C4-2B (cell line): Measurements from ENCODE around the gene CDC14B.

Experiments used
- H3K27ac ChIP-seq: fragments of 450-650 bp; 2 replicates; pipeline ENCODE4 v1.5.1; 2017
- ZFX ChIP-seq: fragments of 450-650 bp; IDR thresholded peaks from 2 replicates; pipeline ENCODE4 v1.6.1; 2017
- TF ChIP-seq, protein P1 (sequence below): fragments of 450-650 bp; conservative IDR thresholded peaks from 2 replicates; pipeline ENCODE4 v1.5.1; 2017; ENCODE audit warnings: mild to moderate bottlenecking

Gene CDC14B

DNA sequence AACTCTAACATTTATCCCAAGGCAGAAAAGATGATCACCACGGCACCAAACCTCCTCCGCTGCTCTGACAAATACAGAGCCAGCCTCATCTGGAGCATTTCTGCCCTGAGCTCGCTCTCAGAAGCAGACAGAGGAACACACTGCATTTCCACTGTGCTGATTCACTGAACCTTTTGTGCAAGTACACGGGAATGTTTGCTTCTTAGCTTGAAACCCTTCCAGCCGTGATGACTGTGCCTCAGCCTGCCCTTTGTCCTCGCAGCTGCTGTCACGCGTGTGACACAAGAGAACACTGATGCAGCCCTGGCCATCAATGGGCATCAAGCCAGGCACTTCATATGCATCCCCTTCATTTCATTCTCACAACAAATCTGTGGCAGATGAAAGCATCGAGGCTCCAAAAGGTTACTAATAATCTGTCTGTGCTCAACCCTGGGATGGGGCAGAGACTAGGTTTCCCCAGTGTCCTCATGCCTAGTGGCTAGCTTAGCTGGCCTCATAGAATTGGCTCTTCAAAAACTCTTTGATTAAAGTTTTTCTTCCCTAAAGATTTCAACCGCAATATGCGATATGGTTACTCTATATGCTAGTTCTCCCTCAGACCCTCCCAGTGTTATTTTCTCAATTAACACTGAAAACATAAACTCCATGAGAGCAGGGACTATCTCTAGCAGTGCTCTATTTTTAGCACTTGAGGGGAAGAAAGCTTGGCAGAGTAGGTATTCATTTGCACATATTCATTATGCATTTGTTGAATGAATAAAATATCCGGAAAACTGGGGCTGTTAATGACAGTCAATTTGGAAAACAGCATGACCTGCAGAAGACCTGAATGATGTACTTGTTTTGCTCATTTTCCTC is 7.3 kb downstream of the CDC14B start:
- TF ChIP-seq, protein P1, sequence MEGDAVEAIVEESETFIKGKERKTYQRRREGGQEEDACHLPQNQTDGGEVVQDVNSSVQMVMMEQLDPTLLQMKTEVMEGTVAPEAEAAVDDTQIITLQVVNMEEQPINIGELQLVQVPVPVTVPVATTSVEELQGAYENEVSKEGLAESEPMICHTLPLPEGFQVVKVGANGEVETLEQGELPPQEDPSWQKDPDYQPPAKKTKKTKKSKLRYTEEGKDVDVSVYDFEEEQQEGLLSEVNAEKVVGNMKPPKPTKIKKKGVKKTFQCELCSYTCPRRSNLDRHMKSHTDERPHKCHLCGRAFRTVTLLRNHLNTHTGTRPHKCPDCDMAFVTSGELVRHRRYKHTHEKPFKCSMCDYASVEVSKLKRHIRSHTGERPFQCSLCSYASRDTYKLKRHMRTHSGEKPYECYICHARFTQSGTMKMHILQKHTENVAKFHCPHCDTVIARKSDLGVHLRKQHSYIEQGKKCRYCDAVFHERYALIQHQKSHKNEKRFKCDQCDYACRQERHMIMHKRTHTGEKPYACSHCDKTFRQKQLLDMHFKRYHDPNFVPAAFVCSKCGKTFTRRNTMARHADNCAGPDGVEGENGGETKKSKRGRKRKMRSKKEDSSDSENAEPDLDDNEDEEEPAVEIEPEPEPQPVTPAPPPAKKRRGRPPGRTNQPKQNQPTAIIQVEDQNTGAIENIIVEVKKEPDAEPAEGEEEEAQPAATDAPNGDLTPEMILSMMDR: no peak
- no peak for TF ChIP-seq ZFX
- no peak overlapping the region for H3K27ac ChIP-seq

DNA sequence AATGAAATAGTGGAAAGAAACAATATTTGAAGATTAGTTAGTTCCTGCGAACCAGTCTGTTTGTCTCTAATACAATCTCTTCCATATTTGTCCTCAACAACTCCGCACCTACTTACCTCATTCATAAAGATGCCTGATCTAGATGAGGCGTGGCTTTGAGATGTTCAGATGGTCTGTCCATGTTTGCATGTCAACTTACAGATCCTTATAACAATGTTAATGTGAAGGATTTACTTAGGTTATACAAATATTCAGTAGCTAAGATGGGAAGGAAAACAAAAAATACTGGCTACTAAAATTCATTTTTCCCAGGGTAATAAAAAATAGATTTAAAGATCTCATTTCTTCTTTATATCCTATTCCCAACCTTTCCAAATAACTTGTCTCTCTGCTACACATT is 8.3 kb downstream of the CDC14B start:
- H3K27ac ChIP-seq: no peak overlapping the region

DNA sequence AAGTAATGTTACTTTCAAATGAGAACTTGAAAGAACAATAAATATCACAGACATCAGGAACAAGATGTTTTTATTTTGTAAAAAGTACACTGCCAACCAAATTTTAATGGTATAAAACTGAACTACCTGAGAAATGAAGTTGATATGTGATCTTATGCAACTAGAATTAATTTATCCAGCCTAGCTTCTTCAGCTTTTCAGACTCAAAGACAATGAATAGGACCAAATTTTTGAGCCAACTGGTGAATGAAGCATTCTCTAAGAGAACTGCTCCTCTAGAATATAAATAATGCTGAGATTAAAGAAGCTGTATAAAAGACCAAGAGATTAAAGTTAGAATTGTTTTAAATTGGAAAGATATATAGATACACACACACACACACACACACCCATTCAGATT is 9.9 kb downstream of the CDC14B start:
- no peak for TF ChIP-seq ZFX
- TF ChIP-seq, protein P1: no peak
- H3K27ac ChIP-seq: no peak overlapping the region

More for the DNA sequence above, 8.3 kb downstream of the CDC14B start:
- TF ChIP-seq ZFX: no peak
- TF ChIP-seq, protein P1: no peak

DNA sequence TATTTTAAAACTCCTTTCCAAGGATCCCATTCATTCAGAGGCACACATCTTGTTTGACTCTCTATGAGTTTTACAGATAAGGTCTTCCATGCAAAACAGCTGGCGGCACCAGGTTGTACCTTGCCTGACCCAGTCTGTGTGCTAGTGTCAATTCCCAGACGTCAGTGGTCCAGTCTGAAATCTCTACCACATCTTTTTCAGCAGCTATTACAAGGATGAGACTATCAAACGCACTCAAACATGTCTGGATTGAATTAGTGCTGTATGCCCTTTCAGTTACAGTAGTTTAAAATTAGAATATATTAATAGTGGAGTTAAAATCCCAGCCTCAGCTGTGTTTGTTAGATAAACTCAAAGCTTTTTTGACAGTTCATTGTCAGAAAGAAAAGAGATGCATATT is 11.7 kb downstream of the CDC14B start:
- no peak for TF ChIP-seq ZFX
- TF ChIP-seq, protein P1: no peak
- H3K27ac ChIP-seq: no peak overlapping the region

DNA sequence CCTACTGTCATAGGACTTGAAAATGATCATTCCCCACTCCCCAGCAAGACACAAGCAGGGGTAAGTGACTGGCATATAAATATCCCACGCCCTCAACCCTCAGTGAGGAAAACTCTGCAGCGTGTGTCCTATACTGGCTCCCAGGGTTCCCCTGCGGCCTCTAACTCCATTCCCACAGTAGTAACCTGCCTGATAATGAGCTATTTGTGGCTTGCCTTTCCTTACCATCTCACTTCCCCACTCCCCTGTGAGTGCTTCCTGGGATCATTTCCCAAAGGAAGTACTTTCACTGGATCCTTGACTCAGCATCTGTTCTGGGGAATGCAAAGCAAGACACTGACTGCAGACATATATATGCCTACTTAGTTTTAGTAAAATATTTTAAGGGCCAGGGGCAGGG is 14.3 kb downstream of the CDC14B start:
- no peak overlapping the region for H3K27ac ChIP-seq
- TF ChIP-seq, protein P1: no peak
- TF ChIP-seq ZFX: no peak

DNA sequence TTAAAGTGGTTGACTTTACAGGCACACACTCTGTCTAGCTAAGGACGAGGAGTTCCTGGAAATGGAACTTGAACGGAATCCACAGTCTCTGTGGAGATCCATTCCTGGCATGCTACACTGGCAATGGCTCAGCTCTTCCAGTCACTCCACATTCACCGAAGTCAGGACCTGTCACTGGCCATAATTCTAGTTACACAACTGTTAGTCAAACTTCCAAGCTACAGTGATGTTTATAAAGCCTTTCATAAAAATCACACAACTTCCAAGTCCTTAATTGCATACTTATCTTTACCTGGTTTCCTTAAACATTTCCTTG is 15.7 kb downstream of the CDC14B start:
- TF ChIP-seq ZFX: no peak
- TF ChIP-seq, protein P1: no peak
- peak overlapping the region; percentile 26; the same call in 1 of the 2 replicates for H3K27ac ChIP-seq

DNA sequence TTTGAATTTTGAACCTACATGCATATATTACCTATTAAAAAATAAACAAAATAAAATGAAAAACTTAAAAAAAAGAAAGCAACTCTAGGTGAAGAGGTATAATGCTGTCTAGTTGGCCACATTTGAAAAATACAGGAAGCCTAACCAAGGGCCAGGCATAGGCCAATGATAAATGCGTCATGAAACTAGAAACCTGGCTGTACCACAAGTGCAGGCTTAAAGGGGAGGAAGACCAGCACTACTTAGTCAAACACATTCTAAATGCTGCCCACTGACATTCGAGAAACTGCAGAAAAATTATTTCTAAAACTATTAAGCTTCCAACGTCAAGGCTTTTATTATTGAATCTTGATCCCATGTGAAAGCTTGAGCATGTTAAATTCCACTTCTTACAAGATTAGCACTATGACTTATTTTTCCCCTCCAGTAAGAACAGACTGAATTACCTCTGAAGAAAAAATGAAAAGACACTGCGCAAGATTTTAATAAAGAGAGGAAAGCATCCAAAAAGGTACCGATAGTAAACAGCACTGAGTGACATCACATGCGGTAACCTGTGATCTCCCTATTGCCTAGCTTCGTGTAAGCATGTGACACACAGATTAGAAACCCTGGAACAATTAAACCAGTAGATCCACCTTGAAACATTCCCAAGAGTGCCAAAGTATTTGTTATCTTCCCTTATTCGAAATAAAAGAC is 16.2 kb downstream of the CDC14B start:
- H3K27ac ChIP-seq: peak overlapping the region; percentile 26; the same call in 1 of the 2 replicates
- TF ChIP-seq, protein P1: no peak
- TF ChIP-seq ZFX: no peak
